Activated T-helper 2 cell treated with anti-CD3 and anti-CD28 coated beads, Interferon-gamma antibody, Interleukin-2, Interleukin-4, amounts not matched to agents 10 μg/mL and 5 μg/mL and 100 μg/mL, durations not matched to agents 14 hours and 24 hours and 36 hours (primary cell): Measurements from ENCODE around the gene ZC3HAV1. TPM values are rescaled to one million over a fixed set of nuclear protein-coding genes. Genes with fewer than 3 reads are reported as not detected.
A peak's percentile ranks its signal among the peaks of the same experiment; 100 is the strongest.
"Not testable (repeated sequence)": the region's sequence is repeated elsewhere in the genome, so short reads cannot be mapped to it uniquely, and the experiment has no call there.

Experiments used
- DNase-seq: peaks from one replicate; pipeline ENCODE4 v3.0.0; 2021; ENCODE audit warnings: low spot score
- H3K27ac Mint-ChIP-seq: one replicate; pipeline ENCODE4 v1.8.0; 2021; ENCODE audit warnings: mixed read lengths
- H3K27me3 Mint-ChIP-seq: one replicate; pipeline ENCODE4 v1.8.0; 2021; ENCODE audit warnings: low read depth, mixed read lengths
- H3K36me3 Mint-ChIP-seq: one replicate; pipeline ENCODE4 v1.8.0; 2021; ENCODE audit warnings: low read depth, mixed read lengths
- H3K4me1 Mint-ChIP-seq: one replicate; pipeline ENCODE4 v1.8.0; 2021; ENCODE audit warnings: low read depth, mixed read lengths
- H3K4me3 Mint-ChIP-seq: one replicate; pipeline ENCODE4 v1.8.0; 2021; ENCODE audit warnings: low read depth, mild to moderate bottlenecking, moderate library complexity, mixed read lengths
- H3K9me3 Mint-ChIP-seq: one replicate; pipeline ENCODE4 v1.8.0; 2021; ENCODE audit warnings: mixed read lengths
- intact Hi-C: fragments of 100-400 bp; cut with micrococcal nuclease; formaldehyde crosslinking; loops from one replicate; pipeline ENCODE4 v1.15.1; 2023
- total RNA-seq: library from RNA; stranded (reverse); gene quantifications from 2 replicates; pipeline ENCODE4 v1.2.3, GENCODE V29; 2022

Gene ZC3HAV1
- total RNA-seq, 1 donor from 2014 or later = 76.0 TPM

DNA sequence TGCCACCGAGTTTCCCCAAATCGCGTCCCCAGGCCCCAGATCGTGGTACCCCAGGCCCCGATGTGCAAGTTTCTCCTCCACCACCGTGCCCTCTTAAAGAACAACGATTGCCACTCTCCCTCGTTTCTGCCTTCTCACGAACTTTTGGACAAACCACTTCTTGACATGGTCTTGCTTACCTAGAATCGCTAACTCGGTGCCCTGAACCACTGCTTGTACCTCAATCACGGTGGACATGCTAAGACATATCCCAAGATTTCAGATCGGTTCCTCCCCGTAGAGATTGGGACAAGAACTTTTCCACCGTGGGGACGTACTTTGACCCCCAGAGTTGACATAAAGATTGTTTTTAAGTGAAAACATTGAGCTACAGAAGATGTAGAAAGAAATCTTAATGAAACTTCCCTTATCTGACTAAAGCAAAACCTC lies 477 bp upstream of the ZC3HAV1 start:
- Mint-ChIP-seq H3K9me3 (peaks cover 8% of the 10 kb centered on the region), H3K27me3 (no peaks in the 10 kb centered on the region), H3K4me3 (peak overlapping the region; percentile 100), H3K4me1 (peaks cover 30% of the 10 kb centered on the region), H3K27ac (peak overlapping the region; percentile 98), H3K36me3 (peaks cover 40% of the 10 kb centered on the region)
- intact Hi-C loops = loop anchor here (1.0 to 5.0 kb wide), 7 partner anchors 8 to 1067 kb away; partner anchors contain the start of genes FMC1, KDM7A, LUC7L2 and UBN2
- no peak for DNase-seq

DNA sequence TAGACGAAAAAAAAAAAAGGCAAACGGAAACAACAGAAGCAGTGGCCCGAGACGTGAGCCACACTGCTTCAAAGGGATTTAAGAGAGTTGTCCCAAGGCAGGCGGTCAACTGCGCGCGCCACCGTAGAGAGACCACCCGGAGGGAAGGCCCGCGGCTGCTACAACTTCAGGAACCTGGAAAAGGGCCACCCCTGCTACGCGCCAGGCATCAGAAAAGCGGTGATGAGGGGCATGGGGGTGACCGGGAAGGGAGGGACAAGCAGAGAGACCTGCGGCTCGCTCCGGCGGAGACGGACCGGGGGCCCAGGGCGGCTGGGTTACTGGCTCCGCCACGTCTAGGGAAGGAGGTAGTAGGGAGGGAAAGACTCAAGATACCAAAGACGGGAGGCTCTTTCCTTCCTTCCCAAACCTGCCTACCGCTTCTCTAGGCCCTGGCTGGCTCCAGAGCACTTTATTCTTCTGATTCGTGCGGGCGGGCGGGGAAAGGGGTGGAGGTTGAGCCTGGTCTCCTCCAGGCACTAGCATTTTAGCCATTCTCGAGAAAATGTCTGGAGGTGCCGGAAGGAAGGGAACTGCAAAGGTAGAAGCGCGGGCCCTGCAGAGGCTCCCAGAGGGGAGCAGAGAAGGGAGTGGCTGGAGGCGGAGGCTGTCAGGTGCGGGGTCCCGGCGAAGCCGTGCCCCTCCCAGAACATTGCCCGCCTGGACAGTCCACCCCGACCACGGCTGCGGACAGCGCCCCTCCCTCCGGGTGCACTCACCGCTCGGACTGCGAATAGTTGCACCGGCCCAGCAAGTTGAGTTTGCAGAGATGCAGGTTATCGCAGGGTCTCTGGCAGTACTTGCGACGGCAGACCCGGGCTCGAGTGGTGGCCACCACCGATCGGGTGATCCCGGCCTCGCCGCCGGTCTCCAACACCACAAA lies 993 bp downstream of the ZC3HAV1 start:
- Mint-ChIP-seq H3K9me3 (peaks cover 8% of the 10 kb centered on the region), H3K27me3 (no peaks in the 10 kb centered on the region), H3K4me1 (peaks cover 37% of the 10 kb centered on the region), H3K27ac (peak overlapping the region; percentile 98), H3K4me3 (peak overlapping the region; percentile 100), H3K36me3 (peaks cover 54% of the 10 kb centered on the region)
- no peak for DNase-seq
- intact Hi-C loops = loop anchor here (1.0 to 5.0 kb wide), 7 partner anchors 10 to 1069 kb away; partner anchors contain the start of genes FMC1, KDM7A, LUC7L2 and UBN2

DNA sequence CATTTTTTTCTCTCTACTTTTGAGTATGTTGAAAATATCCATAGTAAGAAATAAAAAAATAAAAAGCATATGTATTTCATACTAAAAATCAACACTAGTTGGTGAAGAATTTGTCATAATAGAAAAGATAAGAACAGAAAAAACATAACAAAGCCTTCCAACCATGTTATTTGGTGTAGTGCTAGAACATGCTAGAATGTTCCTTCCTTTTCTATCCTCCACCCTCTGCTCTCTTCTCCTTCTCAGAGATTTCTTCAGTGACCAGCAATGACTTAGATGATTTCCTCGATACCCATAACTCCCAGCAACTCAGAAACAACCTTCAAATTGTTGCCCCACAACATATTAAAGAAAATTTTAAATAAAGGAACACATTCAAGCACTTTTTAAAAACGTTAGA lies 2.6 kb downstream of the ZC3HAV1 start:
- intact Hi-C loops = loop anchor here (5.0 kb wide), 1 partner anchor 1070 kb away; the partner anchor contains the start of gene KDM7A
- no peaks in the 10 kb centered on the region for H3K27me3 Mint-ChIP-seq
- peaks cover 62% of the 10 kb centered on the region for H3K36me3 Mint-ChIP-seq
- H3K4me1 Mint-ChIP-seq = peaks cover 44% of the 10 kb centered on the region
- H3K27ac Mint-ChIP-seq = peak overlapping the region; percentile 94
- H3K9me3 Mint-ChIP-seq = peaks cover 8% of the 10 kb centered on the region
- no peak for DNase-seq
- H3K4me3 Mint-ChIP-seq = peak overlapping the region; percentile 100

DNA sequence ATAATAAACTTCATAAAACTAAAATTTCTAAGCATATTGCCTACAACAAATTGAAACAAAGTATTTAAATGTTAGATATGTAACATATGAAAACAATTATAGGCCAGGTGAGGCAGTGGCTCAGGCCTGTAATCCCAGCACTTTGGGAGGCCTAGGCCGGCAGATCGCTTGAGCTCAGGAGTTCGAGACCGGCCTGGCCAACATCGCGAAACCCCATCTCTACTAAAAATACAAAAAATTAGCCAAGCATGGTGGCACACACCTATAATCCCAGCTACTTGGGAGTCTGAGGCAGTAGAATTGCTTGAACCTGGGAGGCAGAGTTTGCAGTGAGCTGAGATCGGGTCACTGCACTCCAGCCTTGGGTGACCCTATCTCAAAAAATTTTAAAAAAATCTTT lies 3.3 kb downstream of the ZC3HAV1 start:
- H3K9me3 Mint-ChIP-seq, DNase-seq, H3K27me3 Mint-ChIP-seq: not testable (repeated sequence)
- H3K27ac Mint-ChIP-seq = peak overlapping the region; percentile 93
- intact Hi-C loops = loop anchor here (5.0 kb wide), 1 partner anchor 1071 kb away; the partner anchor contains the start of gene KDM7A
- H3K4me1 Mint-ChIP-seq = peaks cover 40% of the 10 kb centered on the region
- peaks cover 68% of the 10 kb centered on the region for H3K36me3 Mint-ChIP-seq
- H3K4me3 Mint-ChIP-seq = peak overlapping the region; percentile 90

DNA sequence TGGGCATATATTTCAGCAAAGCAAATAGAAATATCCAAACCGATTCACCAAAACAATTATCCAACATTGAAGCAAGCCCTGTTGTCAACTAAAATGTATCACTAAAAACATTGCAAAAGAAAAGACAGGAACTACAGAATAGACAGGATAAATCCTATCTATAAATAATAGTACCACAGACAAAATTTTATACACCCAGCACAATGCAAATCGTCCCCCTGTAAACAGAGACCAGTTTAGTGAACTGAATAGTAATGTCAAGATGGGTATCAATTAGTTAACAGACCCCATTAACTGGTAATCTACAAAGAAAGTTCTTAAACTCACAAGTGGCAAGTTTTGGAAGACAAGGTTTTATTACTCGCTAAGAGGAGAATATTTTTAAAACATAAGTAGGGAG lies 4.0 kb downstream of the ZC3HAV1 start:
- no peaks in the 10 kb centered on the region for H3K27me3 Mint-ChIP-seq
- H3K4me1 Mint-ChIP-seq = peaks cover 38% of the 10 kb centered on the region
- H3K9me3 Mint-ChIP-seq = no peaks in the 10 kb centered on the region
- DNase-seq = no peak
- peaks cover 76% of the 10 kb centered on the region for H3K36me3 Mint-ChIP-seq
- H3K27ac Mint-ChIP-seq = peak overlapping the region; percentile 89
- intact Hi-C loops = loop anchor here (2.0 to 5.0 kb wide), 2 partner anchors 61 to 1072 kb away; partner anchors contain the start of gene KDM7A
- peak overlapping the region; percentile 95 for H3K4me3 Mint-ChIP-seq

DNA sequence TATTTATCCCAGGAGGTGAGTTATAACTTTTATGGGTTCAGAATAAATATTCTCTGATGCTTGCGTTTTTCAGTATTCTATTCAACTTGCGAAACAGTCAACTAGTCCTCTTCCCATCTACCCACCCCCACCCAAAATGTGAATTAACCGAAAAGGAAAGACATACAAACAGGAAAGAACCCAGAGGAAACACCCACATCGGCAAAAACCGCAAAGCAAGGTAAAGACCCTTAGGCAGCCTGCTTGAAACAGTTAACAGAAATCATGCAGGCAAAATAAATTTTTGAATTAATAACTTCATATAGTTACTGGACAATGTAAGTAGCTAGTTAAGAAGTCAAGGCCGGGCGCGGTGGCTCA lies 5.4 kb downstream of the ZC3HAV1 start:
- H3K9me3 Mint-ChIP-seq = no peaks in the 10 kb centered on the region
- H3K27me3 Mint-ChIP-seq = no peaks in the 10 kb centered on the region
- H3K4me3 Mint-ChIP-seq = peak overlapping the region; percentile 95
- peak overlapping the region; percentile 89 for H3K27ac Mint-ChIP-seq
- intact Hi-C loops = loop anchor here (1.0 to 2.0 kb wide), 2 partner anchors 9 to 59 kb away; no protein-coding TSS in a partner anchor
- H3K4me1 Mint-ChIP-seq = peaks cover 38% of the 10 kb centered on the region
- DNase-seq = peak; percentile 40
- peaks cover 83% of the 10 kb centered on the region for H3K36me3 Mint-ChIP-seq

DNA sequence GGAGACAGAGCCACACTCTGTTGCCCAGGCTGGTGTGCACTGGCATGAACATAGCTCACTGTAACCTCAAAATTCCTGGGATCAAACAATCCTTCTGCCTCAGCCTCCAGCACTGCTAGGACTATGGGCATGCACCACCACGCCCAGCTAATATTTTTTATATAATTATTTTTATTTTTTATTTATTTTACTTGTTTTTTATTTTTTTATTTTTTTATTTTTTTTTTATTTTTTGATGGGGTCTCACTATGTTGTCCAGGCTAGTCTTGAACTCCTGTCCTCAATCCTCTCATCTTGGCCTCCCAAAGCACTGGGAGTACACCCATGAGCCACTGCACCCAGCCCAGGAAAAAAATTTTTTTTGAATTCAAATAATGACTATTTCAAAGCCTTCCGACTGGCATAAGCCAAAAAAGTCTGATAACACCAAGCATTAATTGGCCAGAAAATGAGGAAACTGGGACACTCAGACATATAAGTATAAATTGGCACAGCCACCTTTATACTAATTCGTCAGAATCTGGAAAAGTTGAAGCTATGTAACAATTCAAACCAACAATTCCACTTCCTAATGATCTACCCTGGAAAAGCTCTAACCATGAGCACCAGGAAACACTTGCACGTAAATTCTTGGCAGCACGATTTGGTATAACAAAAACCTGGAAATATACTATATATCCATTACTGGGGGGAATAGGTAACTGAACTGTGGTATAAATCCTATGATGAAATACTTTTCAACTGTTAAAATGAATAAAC lies 6.3 kb downstream of the ZC3HAV1 start:
- DNase-seq = no peak
- intact Hi-C loops = no loop called here
- no peaks in the 10 kb centered on the region for H3K27me3 Mint-ChIP-seq
- H3K4me1 Mint-ChIP-seq = peaks cover 44% of the 10 kb centered on the region
- H3K9me3 Mint-ChIP-seq = no peaks in the 10 kb centered on the region
- peak overlapping the region; percentile 95 for H3K4me3 Mint-ChIP-seq
- peaks cover 83% of the 10 kb centered on the region for H3K36me3 Mint-ChIP-seq
- H3K27ac Mint-ChIP-seq = peak overlapping the region; percentile 89

DNA sequence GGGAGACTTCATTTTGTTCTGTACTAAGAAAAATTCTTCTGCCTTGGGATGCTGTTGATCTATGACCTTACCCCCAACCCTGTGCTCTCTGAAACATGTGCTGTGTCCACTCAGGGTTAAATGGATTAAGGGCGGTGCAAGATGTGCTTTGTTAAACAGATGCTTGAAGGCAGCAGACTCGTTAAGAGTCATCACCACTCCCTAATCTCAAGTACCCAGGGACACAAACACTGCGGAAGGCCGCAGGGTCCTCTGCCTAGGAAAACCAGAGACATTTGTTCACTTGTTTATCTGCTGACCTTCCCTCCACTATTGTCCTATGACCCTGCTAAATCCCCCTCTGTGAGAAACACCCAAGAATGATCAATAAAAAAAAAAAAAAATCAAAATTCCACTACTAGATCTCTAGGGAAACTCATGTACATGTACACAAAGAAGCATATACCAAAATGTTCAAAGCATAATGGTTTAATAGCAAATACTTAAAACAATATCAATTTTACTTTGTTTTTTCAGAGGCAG lies 7.8 kb downstream of the ZC3HAV1 start:
- peaks cover 49% of the 10 kb centered on the region for H3K4me1 Mint-ChIP-seq
- peaks cover 80% of the 10 kb centered on the region for H3K36me3 Mint-ChIP-seq
- H3K27me3 Mint-ChIP-seq, intact Hi-C loops, H3K9me3 Mint-ChIP-seq, DNase-seq: not testable (repeated sequence)
- peak overlapping the region; percentile 92 for H3K4me3 Mint-ChIP-seq
- H3K27ac Mint-ChIP-seq = peak overlapping the region; percentile 92

DNA sequence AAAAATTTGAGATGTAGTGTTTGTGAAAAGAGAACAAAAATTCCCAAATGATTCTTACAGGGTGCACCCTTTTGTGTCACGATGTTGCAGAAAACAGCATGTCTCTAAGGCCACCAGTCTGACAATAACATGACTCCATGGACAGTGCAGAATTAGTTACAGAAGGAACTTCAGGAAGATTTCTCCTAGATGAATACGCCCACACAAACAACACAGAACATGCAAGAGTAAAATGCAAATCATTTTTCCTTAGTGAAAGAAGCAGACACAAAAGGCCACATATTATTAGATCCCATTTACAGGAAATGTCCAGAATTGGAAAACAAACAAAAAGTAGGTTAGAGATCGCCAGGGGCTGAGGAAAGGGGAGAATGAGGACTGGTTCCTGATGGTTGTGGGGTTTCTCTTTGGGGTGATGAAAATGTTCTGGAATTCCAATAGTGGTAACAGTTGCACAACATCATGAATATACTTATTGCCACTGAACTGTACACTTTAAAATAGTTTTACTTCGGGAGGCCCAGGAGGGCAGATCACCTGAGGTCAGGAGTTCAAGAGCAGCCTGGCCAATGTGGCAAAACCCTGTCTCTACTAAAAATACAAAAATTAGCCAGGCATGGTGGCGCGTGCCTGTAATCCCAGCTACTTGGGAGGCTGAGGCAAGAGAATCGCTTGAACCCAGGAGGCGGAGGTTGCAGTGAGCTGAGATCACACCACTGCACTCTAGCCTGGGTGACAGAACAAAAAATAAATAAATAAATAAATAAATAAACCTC lies 10.2 kb downstream of the ZC3HAV1 start:
- H3K9me3 Mint-ChIP-seq = no peaks in the 10 kb centered on the region
- H3K36me3 Mint-ChIP-seq = peaks cover 83% of the 10 kb centered on the region

DNA sequence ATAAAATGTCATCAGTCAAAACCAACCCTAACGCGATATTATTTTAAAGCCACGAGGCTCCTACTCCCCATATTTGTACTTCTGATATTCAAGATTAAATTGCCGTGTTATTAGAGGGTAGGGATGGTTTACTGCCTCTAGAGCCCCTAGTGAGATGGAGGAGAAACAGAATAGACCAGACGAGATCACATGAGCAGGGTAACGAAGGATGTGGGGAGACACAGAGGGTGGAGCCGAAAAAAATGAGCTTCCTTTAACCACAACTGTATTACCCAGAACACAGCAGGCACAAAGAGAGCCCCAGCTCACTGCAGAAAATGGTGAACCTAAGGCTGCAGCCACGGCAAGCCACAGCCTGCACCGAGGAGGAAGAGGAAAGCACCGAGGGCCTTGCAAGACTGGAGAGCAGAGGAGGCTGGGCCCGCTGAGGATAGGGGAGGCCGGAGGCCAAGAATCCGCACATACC lies 14.3 kb downstream of the ZC3HAV1 start:
- peak; percentile 87 for DNase-seq
- Mint-ChIP-seq H3K27me3 (no peaks in the 10 kb centered on the region), H3K9me3 (no peaks in the 10 kb centered on the region), H3K36me3 (peaks cover 89% of the 10 kb centered on the region), H3K27ac (peak overlapping the region; percentile 88), H3K4me1 (peaks cover 76% of the 10 kb centered on the region), H3K4me3 (peak overlapping the region; percentile 83)
- intact Hi-C loops = loop anchor here (1.0 to 2.0 kb wide), 5 partner anchors 9 to 246 kb away; partner anchors contain the start of genes FMC1 and ZC3HAV1

More for the DNA sequence above, 10.2 kb downstream of the ZC3HAV1 start:
- H3K4me1 Mint-ChIP-seq = peaks cover 64% of the 10 kb centered on the region
- no peaks in the 10 kb centered on the region for H3K27me3 Mint-ChIP-seq
- intact Hi-C loops = no loop called here
- H3K4me3 Mint-ChIP-seq = peak overlapping the region; percentile 72
- DNase-seq = no peak
- H3K27ac Mint-ChIP-seq = peak overlapping the region; percentile 75

DNA sequence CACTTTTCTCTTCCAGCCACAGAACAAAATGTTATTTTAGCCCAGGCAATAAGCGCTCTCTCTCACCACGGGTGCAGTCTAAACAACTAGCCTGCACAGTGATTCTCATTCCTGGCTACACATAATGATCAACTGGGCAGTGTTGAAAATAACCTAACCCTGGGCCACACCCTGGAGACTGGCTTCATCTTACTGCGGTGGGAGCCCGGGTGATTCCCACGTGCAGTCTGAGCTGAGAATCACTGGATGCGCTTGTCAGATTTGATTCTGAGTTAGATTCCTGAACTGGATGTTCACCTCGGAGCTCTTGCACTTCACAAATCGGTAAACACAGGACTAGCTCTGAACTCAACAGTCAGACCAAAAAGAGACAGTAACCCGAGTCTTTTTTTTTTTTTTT lies 14.9 kb downstream of the ZC3HAV1 start:
- H3K36me3 Mint-ChIP-seq = peaks cover 86% of the 10 kb centered on the region
- no peaks in the 10 kb centered on the region for H3K27me3 Mint-ChIP-seq
- intact Hi-C loops = loop anchor here (2.0 to 5.0 kb wide), 3 partner anchors 50 to 263 kb away; partner anchors contain the start of genes FMC1 and LUC7L2
- H3K27ac Mint-ChIP-seq = peak overlapping the region; percentile 88
- peak overlapping the region; percentile 83 for H3K4me3 Mint-ChIP-seq
- peak; percentile 44 for DNase-seq
- H3K9me3 Mint-ChIP-seq = no peaks in the 10 kb centered on the region
- H3K4me1 Mint-ChIP-seq = peaks cover 74% of the 10 kb centered on the region
